GM12878 (cell line): Measurements from ENCODE around the gene MICAL3.

Experiments
- CTCF ChIP-seq, 3 experiments: IDR thresholded peaks in 2 of 3; conservative IDR thresholded peaks in 1 of 3; 2 replicates each; pipeline ENCODE4 v1.5.1; 2011; ENCODE audit warnings: low read depth in 3 of 3, low read length in 3 of 3, mild to moderate bottlenecking in 3 of 3, control low read depth in 2 of 3, moderate library complexity in 2 of 3, inconsistent platforms in 1 of 3, mixed read lengths in 1 of 3; ENCODE audit not compliant: control insufficient read depth in 2 of 3, insufficient read depth in 1 of 3; ENCODE audit errors: extremely low read depth in 1 of 3
- MTA2 ChIP-seq: fragments of 450-650 bp; IDR thresholded peaks from 2 replicates; pipeline ENCODE4 v1.6.1; 2016; ENCODE audit warnings: low read depth, mild to moderate bottlenecking, moderate library complexity
- POLR2A ChIP-seq: IDR thresholded peaks from 2 replicates; pipeline ENCODE4 v1.6.1; 2011; ENCODE audit warnings: low read depth, mild to moderate bottlenecking, low read length
- POLR2AphosphoS5 ChIP-seq: IDR thresholded peaks from 2 replicates; pipeline ENCODE4 v1.6.1; 2011; ENCODE audit warnings: mild to moderate bottlenecking, low read length, inconsistent platforms
- POU2F2 ChIP-seq: IDR thresholded peaks from 3 replicates; pipeline ENCODE4 v1.6.1; 2011; ENCODE audit warnings: low read depth, mild to moderate bottlenecking, low read length, borderline replicate concordance
- RAD21 ChIP-seq: IDR thresholded peaks from 2 replicates; pipeline ENCODE4 v1.6.1; 2011; ENCODE audit warnings: mild to moderate bottlenecking, low read depth, low read length, moderate library complexity; ENCODE audit not compliant: insufficient read depth
- SUPT20H ChIP-seq: IDR thresholded peaks from 2 replicates; pipeline ENCODE4 v1.6.1; 2011; ENCODE audit warnings: low read depth, mild to moderate bottlenecking, low read length, moderate library complexity, borderline replicate concordance; ENCODE audit not compliant: control insufficient read depth
- TAF1 ChIP-seq: IDR thresholded peaks from 2 replicates; pipeline ENCODE4 v1.6.1; 2011; ENCODE audit warnings: mild to moderate bottlenecking, low read depth, low read length, borderline replicate concordance
- TARDBP ChIP-seq: IDR thresholded peaks from 2 replicates; pipeline ENCODE4 v1.6.1; 2016; ENCODE audit warnings: borderline replicate concordance
- ZNF24 ChIP-seq: fragments of 450-650 bp; IDR thresholded peaks from 2 replicates; pipeline ENCODE4 v1.6.1; 2017; ENCODE audit warnings: antibody characterized with exemption, mild to moderate bottlenecking
- ZSCAN29 ChIP-seq: fragments of 450-650 bp; IDR thresholded peaks from 2 replicates; pipeline ENCODE4 v1.6.1; 2017; ENCODE audit warnings: mild to moderate bottlenecking, moderate library complexity
- TF ChIP-seq, protein P1 (sequence below): IDR thresholded peaks from 2 replicates; pipeline ENCODE4 v1.6.1; 2011; ENCODE audit warnings: borderline replicate concordance, low read depth, mild to moderate bottlenecking, moderate library complexity, mixed read lengths, low read length; ENCODE audit not compliant: insufficient read depth; ENCODE audit errors: extremely low read length

DNA sequence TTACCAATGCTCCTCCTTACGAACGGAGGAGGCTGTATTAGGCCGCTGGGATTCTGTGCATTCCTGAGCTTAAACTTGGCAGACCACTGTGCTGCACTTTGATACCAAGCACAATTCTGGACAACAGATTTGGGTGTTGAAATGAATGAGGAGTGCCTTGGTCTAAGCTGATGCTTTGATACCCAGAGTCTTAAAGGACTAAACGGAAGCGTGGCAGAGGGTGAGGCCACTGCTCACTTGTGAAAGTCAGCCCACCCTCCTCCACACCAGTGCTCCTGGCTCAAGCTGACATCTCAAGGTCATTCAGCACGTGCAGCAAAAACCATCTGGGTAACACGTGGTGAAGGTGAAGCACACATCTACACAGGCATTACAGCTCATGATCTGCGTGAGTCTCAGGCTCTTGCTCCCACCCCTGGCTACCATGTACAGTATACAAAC, 85.9 kb downstream of the MICAL3 start:
- no peak for TF ChIP-seq RAD21
- no peak for TF ChIP-seq SUPT20H
- TF ChIP-seq TARDBP = no peak
- TF ChIP-seq MTA2 = no peak
- TF ChIP-seq CTCF (IDR thresholded peaks at IDR 0.05 in 2 of 3, conservative IDR thresholded peaks at IDR 0.05 in 1 of 3; ENCODE audit: control insufficient read depth in 2 of 3, extremely low read depth in 1 of 3, insufficient read depth in 1 of 3, low read depth in 3 of 3, low read length in 3 of 3) = no peak
- no peak for TF ChIP-seq POLR2AphosphoS5
- no peak for TF ChIP-seq POLR2A
- no peak for TF ChIP-seq ZSCAN29
- TF ChIP-seq TAF1 = no peak
- no peak for TF ChIP-seq POU2F2
- TF ChIP-seq, protein P1, sequence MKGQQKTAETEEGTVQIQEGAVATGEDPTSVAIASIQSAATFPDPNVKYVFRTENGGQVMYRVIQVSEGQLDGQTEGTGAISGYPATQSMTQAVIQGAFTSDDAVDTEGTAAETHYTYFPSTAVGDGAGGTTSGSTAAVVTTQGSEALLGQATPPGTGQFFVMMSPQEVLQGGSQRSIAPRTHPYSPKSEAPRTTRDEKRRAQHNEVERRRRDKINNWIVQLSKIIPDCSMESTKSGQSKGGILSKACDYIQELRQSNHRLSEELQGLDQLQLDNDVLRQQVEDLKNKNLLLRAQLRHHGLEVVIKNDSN = no peak
- no peak for TF ChIP-seq ZNF24
